Measurements from ENCODE around the gene DTNB.

DNA sequence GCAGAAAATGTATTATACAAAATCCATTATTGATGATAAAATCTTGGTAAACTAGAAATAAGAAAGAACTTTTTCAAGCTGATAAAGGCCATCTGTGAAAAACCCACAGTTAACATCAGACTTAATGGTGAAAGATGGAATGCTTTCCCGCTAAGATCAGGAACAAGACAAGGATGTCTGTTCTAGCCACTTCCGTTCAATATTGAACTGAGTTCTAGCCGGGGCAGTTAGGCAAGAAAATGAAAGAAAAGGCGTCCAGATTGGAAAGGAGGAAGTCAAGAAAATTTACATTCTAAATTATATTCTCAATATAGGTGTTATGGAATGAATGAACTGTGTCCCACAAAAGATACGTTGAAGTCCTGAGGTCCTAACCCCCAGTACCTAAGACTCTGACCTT, 39.1 kb upstream of the DTNB start:
- no peak for TF ChIP-seq MXI1 (conservative IDR thresholded peaks at IDR 0.05; ENCODE audit: poor library complexity, severe bottlenecking)
- TF ChIP-seq TAF1 (IDR thresholded peaks at IDR 0.05; ENCODE audit: low read depth) = no peak
- no peak for TF ChIP-seq POLR2AphosphoS5 (IDR thresholded peaks at IDR 0.05)
